Measurements from ENCODE around the gene C22orf31.
A peak's percentile ranks its signal among the peaks of the same experiment; 100 is the strongest.
"Not testable (repeated sequence)": the region's sequence is repeated elsewhere in the genome, so short reads cannot be mapped to it uniquely, and the experiment has no call there.

C22orf31 gene

DNA sequence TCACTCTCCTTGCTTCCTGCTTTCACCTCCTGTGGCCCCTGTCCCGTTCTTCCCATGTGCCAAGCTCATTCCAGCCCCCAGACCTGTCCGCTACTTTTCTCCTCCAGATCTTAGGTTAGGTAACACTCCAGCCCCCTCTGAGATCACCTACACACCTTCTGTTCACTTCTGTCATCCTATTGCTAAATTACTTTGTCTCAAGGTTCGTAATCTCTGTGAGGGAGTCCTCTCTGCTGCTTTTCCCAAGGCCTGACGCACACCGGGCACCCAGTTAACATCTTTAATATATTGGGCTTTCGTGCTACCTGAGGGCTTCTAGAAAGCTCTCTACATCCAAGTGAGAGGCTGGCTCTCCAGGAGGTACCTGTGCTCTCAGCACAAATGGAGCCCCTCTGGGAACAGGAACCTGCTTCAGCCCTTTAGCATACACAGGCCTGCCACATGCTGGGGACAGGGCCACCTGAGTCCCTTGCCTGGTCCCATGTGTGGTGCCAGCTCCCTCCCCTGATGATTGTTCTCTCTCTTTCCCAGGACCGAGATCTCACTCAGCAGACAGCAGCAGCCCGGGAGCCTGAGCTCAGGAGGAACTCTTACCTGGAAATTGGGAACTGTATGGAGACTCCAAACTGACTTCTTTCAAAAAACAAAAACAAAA is 8.5 kb downstream of the C22orf31 start:
- DNase-seq = no peak

DNA sequence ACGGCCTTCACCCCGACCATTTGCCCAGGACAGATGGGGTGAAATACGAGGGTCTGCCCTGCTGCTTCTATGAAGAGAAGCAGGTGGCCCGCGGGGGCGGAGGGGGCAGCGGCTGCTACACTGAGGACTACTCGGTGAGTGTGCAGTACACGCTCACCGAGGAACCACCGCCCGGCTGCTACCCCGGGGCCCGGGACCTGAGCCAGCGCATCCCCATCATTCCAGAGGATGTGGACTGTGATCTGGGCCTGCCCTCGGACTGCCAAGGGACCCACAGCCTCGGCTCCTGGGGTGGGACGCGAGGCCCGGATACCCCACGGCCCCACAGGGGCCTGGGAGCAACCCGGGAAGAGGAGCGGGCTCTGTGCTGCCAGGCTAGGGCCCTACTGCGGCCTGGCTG is 11.2 kb downstream of the C22orf31 start:
- no peak for DNase-seq

DNA sequence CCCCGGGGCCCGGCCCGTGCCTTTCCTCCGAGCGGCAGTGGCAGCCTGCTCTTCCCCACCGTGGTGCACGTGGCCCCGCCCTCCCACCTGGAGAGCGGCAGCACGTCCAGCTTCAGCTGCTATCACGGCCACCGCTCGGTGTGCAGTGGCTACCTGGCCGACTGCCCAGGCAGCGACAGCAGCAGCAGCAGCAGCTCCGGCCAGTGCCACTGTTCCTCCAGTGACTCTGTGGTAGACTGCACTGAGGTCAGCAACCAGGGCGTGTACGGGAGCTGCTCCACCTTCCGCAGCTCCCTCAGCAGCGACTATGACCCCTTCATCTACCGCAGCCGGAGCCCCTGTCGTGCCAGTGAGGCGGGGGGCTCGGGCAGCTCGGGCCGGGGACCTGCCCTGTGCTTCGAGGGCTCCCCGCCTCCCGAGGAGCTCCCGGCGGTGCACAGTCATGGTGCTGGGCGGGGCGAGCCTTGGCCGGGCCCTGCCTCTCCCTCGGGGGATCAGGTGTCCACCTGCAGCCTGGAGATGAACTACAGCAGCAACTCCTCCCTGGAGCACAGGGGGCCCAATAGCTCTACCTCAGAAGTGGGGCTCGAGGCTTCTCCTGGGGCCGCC is 11.9 kb downstream of the C22orf31 start:
- DNase-seq = no peak

DNA sequence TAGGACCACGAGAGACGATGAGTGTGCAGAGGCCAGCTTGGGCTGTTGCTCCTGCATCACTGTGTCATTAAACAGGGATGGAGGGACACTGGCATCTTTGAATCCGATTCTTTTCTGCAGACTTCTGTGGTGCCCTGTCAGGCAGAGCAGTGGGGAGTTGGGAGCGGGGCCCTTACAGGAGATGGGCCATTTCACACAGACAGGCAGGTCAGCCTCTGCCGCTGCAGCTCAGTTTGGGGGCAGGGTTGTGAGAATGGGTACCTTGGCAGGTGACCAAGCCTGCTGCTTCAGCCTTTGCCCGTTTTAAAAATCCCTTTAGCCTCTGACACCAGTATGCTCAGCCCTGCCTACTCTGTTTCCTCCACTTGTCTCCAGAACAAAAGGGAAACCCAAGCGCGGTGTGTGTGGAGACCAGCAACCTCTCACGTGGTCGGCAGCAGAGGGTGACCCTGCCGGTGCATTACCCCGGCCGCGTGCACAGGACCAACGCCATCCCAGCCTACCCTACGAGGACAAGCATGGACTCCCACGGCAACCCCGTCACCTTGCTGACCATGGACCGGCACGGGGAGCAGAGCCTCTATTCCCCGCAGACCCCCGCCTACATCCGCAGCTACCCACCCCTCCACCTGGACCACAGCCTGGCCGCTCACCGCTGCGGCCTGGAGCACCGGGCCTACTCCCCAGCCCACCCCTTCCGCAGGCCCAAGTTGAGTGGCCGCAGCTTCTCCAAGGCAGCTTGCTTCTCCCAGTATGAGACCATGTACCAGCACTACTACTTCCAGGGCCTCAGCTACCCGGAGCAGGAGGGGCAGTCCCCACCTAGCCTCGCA is 12.6 kb downstream of the C22orf31 start:
- no peak for DNase-seq

DNA sequence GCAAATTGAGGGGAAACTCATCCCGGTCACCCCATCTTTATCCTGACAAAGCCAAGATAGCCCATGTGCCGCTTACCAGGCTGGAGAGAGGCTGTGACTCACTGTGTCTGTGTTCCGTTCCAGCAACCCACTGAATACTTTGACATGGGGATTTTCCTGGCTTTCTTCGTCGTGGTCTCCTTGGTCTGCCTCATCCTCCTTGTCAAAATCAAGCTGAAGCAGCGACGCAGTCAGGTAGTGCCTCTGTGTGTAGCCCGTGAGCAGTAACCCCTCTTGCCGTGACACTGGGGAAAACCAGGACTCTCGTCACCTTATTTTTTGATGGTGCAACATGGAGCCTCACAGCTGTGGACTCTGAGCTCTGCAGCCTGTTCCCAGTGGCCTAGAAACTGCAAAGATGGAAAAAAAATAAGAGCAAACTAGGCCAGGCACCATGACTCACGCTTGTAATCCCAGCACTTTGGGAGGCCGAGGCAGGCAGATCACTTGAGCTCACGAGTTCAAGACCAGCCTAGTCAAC is 16.9 kb downstream of the C22orf31 start:
- DNase-seq = no peak

DNA sequence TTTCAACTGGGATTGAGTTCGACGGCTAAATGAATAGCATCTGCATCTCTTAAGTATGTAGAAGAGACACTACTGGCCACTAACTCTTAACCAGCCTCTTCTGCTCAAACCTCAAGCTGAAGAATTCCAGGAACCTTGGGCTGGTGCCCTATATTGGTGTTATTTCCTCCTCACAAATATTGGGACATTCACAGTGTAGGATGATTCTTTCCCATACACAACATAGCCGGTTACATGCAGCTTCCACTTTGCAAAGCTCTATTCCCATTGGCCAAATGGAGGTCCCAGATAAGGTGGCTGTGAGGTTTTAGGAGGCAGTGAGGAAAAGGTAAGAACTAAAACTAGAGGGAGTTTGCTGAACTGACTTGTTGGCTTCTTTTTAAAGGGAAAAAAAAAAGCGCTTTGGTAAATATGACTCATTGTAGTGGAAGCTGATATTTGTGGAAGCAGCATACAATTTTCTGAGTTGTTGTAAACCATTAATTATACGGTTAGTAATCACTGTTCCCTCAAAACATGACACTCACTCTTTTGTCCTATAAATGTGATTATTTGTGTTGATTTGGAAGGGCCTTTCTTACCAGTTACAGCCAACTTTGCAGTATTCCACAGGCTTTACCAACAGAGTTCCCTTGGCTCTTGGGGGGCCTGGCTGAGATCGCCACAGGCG is 17.6 kb downstream of the C22orf31 start:
- DNase-seq = no peak

DNA sequence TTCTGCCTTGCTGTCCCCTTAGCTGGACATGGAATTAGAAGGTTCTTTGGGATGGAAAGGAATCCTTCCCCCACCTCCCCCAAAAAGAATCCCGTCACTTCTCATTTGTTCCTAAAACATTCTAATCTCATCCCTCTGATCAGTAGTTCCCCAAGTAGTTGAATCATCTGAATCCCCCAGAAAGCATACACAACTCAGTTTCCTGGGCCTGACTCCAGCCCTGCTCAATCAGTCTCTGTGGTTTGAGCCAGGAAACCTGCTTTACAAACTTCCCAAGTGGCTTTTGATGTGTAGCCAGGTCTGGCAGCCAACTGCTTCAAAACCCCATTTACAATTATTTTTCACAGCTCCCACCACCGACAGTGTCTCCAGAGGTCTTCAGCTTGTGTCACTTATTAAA is 20.2 kb downstream of the C22orf31 start:
- DNase-seq = no peak

DNA sequence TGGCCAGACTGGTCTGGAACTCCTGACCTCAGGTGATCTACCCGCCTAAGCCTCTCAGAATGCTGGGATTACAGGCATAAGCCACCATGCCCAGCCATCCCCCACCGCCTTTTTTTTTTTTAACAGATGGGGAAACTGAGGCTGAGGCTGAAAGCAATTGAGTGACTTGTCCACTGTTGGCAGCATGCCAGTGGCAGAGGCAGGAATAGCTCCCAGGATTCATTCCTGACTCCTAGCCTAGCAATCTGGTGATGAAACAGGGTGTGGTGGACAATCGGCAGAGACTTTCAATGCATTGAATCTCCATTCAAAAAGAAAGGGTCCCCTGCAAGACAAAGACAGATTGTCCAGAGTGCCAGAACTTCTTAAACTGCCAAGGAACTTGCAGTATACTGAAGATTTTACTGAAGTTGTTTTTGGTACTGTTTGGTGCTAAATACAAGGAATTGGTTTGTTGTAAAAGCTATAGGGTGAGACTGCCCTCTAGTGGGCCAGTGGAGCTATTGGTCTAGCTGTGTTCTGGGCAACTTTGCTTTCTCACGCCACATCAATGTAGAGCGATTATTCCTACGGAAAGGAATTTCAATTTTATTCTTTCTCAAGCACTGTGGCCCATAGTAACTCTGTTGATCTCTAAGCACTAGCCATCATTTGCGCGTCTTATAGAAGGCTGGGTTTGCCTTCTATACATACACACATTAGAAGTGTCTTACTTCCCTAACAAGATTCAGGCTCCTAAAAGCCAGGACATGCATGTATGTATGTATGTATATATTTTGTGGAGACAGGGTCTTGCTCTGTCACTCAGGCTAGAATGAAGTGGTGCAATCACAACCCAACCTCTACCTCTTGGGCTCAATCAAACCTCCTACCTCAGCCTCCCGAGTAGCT is 21.0 kb downstream of the C22orf31 start:
- DNase-seq = peak; percentile 53

DNA sequence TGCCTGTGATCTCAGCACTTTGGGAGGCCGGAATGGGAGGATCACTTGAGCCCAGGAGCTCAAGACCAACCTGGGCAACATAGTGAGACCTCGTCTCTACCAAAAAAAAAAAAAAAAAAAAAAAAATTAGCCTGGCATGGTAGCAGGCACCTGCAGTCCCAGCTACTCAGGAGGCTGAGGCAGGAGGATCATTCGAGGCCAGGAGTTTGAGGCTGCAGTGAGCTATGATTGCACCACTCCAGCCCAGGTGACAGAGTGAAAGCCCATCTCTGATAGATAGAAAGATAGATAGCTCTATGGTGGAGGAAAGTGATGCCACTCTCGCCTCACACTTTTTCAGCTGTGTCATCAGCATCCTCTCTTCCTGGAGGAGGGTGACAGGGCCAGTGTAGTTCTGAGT is 21.9 kb downstream of the C22orf31 start:
- DNase-seq = not testable (repeated sequence)

DNA sequence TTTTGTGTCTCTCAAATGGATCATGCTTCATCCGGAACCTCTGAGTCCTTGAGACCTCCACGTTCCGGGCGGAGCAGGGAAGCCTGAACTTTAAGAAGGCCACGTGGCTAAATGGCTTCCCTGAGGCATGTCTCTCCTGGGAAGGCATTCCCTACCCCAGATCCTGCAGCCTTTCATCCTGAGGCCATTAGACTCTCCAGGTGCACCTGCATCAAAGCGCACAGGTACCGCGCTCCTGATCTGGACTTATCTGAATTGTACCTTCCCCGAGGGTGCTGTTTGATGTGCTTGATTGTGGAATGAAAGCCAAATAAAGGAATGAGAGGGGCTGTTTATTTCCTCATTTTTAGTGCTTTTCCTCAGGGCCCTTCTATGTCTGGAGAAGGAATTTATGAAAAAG is 22.5 kb downstream of the C22orf31 start:
- no peak for DNase-seq

DNA sequence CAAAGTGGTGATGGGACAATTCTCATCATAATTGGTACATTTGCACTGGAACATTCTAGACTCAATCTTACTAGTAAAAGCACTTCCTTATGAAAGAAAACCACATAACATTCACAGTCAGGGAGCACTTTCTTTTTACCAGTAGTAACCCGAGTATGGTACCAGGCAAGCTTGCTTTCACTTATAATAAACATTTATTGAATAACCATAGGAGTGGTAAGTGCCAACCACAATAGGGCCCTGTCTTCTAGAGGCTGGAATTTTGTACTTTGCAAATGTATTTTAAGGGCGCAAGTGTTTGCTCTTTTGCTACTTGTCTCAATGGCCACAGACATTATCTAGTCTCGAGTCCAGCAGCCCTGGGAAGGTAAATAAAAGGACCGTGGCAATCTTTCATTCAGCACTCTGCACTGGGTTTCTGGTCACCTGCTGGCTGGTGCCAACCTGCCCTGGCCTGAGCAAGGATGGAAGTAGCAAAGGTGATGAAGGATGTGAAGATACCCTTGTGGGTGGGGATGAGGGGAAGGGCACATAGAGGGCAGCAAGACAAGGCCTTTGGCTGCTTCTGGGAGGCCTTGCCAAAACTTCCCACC is 24.2 kb downstream of the C22orf31 start:
- no peak for DNase-seq

DNA sequence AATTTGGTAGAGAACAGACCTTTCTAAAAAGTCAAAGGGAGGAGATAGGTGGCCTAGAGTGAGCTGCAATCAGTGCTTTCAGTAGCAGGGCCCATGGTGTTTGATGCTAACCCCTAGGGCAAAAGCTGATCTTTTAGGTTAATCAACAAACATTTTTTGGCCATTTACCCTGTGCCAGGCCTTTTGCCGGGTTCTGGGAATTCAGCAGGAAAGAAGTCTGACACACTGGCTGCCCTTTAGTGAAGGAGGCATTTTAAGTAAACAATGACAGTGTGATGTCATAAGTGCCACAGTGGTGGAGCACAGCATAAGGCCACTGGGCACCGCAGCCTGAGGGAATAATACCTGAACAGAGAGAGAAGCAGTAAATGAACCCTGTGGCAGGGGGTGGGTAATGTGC is 29.0 kb downstream of the C22orf31 start:
- DNase-seq = no peak

DNA sequence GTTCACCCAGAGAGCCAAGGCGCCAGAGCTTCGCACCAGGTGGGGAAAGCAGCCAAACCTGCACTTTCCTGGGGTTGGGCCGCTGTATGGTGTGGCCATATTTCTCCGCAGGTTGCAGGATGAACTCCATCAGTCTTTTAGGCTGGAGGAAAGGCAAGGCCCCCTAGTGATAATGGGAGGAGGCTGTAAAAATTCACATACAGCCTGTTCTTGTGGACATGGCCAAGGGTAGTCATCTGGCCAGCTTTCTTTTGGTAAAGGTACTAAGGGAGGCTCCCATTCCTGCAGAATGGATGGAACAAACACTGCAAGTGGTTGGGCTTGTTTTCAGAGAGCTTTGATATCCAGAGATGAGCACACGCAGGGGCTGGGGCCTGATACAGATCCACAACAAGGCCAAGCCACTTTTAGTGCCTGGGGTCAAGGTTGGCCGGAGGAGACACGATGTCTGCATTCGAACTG is 29.6 kb downstream of the C22orf31 start:
- DNase-seq = no peak

DNA sequence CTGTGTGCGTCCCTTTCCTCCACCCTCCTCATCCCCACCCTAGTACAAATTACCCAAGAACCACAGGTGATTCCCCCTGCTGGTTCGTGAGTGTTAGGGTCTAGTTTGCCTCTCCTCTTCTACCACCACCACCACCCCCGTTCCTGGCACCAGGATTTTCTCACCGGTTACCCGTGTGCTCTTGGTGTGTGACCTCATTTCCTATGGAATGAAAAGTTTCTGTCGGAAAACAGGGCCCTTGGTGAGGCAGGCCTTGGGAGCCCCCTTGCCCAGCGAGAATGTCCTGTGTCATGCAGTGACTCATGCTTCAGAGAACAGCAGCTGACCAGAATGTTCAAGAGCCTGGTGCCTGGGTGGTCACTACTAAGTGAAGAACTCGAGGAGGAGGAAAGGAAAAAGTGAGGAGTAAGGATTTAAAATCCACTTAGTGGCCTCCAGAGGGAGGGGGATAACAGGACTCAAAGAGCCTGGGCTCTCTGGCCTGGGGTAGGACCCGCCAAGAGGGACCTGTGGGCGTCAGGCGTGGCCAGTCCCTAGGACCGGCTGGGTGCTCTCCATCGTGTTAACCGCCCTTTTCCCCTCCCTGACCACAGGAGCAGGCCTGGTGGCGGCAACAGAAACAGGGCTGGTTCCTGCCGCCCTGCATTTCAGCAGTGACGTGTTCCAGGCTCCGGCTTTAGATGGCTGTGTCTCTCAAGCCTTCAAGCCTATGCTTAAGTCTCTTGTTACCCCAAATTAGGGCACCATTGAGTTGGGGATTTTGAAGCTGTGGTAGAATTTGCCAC is 30.2 kb downstream of the C22orf31 start:
- no peak for DNase-seq

DNA sequence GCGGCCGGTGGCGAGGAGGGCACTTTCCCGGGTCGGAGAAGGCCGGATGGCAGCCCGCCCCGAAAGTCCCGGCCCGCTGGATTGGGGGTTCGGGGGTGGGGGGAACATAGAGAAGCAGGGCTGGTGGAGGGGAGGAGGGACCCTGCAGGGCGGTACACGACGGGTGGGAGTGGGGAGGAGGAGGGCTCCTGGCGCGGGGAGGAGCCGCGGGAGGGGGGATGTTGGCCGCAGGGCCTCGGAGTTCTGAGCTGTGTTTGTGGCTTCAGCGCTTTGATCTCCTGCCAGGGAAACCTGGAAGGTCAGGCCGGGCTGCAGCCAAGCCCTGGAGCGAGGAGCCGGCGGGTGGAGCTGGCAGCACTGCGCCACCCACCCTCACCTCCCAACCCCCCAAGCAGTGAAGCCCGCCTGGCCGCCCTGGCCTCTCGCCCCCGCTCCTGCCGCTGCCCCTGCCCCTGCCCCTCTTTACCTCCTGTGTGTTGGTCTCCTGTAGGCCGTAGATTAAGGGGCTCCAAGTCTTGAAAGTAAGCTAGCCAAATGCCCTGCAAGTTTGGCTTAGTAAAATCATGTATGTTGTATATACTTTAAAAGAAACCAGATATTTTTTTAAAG is 30.9 kb downstream of the C22orf31 start:
- no peak for DNase-seq

DNA sequence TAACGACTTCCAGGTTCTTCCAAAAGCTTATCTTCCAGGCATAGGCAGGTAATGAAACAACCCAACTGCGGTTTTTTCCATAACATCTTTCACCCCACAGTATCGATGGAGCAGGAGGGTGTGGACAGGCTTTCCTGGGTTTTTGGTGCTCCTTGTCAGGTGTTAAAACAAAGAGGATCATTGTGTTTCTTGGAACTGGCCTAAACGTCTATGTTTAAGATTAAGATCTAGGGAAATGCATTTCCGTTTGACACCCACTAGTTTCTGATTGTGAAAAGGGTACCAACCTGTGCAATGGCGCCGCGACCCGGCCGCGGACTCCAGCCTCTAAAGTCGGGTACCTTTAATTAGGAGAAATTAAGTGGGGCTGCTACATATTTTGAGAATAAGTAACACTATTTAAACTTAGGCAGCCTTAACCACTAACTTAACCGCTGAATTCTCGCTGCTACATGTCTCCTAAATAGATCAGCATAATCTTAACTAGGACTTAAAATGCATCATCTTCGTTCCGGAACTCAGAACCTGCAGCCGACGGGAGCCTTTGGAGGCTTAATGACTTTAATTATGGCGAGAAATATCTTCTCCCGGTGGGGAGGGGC is 31.5 kb downstream of the C22orf31 start:
- no peak for DNase-seq

DNA sequence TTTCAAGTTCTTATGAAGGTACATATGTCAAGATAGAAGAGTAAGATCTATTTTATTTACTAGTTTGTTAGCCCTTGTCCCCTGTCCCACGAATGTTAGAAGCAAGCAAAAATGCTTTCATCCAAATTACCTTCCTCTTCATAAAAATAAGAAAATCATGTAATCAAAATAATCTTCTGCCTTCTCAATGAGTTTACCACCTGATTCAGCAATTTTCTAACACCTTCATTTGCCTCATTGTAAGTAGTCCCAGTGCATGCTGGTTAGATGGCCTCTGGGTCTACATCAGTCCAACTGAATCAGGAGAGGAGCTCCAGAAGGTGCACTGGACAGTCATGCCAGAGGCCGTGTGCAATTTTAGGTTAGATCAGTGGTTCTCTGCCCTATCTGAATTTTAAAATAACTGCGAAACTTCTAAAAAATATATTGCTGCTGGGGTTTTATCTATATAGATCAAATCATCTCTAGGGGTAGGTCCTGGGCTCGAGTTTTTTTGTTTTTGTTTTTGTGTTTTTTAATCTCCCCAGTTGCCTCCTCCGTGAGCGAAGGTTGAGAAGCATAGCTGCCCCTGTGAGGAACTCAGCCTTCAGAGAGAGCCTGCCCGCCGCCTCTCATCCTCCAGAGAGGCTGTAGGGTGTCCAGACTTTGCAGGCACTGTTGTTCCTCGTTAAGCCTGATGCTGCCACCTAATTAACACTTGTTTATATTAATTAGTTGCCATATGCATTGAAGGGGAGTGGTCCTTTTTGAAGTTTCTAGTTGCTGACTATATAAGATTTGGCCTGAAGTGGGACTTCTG is 32.2 kb downstream of the C22orf31 start:
- no peak for DNase-seq

DNA sequence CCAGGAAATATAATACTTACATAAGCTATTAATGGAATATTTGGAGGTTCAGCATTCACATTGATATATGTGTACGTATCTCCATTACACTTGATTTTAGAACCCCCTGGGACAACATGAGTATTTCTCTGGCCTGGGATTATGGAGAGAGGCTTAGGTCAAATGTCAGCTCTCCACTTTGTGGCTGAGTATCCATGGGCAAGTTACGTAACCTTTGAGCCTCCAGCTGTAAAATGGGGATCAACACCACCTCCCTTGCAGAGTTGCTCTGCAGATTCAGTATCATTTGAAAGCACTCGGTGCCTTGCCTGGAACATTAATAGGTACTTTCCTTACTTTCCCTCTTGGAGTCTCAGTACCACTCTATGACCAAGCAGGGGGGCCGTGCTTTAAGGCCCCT is 33.2 kb downstream of the C22orf31 start:
- DNase-seq = no peak

DNA sequence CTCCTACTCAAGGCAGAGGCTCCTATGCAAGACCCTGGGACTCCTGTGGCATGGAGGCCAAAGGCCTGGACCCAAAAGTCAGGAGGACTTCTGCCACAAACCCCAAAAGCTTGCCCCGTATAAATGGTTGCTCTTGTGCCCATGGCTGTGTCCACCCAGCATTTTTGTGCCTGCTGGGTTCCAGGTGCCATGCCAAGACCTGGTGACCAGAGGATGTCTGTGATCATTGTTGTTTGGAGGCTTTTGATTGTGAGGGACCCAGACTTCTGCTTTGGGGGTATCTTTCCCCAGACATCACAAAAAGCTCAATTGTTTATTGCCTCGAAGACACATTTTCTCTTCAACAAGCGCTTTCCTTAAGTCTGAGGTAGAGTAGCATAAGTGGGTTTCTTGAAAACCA is 35.1 kb downstream of the C22orf31 start:
- DNase-seq = no peak
